Activated CD8-positive, alpha-beta memory T cell treated with anti-CD3 and anti-CD28 coated beads, Interleukin-2, amount 50 U/mL, for 24 hours (primary cell): ENCODE measurements around the gene MVB12A.

Experiments used
- DNase-seq: peaks from one replicate; pipeline ENCODE4 v3.0.0-alpha.2; 2020; ENCODE audit errors: extremely low read depth

Gene MVB12A

DNA sequence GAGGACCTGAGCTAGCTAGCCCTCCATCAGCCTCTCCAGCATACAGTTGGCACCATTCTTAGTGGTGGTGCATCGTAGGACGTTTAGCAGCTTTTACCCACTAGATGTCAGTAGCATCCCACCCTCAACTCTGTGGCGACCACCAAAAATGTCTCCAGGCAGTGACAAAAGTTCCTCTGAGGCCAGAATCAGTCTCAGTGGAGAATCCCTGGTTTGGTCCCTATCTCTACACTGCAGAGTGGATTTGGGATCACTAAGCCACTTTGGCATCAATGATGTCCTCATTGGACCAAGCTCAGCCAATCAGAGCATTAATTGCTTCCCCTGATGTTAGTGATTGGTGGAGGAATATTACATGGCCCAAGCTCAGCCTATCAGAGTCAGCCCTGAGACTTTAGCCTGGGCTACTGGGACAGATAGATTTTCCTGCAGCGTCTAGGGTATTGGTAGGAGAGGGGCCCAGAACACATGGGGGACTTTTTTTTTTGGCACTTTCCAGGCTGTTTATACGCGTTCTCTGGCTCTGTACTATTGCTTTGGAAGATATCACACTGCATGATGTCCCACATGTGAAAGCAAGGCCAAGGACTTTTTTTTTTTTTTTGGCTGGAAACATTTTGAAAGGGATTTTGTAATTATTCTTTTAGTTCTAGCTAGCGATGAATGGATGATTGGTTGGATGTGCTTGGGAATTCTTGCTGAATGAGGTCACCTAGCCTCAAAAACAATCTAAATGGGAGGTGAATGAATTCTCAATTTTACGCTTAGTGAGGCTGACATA lies 21.6 kb downstream of the MVB12A start:
- no peak for DNase-seq

DNA sequence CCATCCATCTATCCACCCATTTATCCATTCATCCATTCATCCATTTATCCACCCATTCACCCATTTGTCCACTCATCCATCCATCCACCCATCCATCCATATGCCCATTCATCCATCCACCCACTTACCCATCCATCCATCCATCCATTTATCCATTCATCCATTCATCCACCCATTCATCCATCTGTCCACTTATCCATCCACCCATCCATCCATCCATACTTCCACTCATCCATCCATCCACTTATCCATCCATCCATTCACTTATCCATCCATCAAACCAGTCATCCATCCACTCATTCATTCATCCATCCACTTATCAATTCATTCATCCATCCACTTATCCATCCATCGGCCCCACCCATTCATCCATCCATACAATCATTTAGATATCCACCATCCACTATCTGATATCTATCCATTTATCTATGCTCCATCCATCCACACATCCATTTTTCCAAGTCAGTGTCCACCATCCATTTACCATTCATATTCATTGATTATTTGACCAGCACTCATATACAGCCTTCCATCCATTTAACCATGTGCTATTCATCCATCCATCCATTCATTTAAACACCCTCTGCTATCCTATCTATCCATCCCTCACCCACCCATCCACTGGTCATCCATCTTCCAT lies 25.8 kb downstream of the MVB12A start:
- DNase-seq = no peak

DNA sequence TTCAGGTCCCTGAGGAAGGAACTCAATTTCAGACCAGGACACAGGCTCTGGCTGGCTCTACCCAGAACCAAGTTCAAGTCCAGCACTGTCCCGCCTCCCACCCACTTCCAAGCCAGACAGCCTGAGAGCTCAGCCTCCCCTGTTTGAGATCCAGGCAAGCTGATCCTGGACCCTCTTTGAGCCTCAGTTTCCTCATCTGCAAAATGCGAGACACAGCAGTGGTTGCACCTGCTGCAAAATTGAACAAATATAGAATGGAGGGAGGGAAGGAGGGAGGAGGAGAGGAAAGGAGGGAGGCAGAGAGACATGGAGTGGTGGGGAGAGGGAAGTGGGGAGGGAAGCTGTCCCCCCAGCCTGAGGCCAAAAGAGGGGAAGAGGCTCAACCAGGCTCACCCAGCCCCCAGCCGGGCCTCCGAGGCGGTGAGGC lies 27.9 kb downstream of the MVB12A start:
- DNase-seq = no peak

DNA sequence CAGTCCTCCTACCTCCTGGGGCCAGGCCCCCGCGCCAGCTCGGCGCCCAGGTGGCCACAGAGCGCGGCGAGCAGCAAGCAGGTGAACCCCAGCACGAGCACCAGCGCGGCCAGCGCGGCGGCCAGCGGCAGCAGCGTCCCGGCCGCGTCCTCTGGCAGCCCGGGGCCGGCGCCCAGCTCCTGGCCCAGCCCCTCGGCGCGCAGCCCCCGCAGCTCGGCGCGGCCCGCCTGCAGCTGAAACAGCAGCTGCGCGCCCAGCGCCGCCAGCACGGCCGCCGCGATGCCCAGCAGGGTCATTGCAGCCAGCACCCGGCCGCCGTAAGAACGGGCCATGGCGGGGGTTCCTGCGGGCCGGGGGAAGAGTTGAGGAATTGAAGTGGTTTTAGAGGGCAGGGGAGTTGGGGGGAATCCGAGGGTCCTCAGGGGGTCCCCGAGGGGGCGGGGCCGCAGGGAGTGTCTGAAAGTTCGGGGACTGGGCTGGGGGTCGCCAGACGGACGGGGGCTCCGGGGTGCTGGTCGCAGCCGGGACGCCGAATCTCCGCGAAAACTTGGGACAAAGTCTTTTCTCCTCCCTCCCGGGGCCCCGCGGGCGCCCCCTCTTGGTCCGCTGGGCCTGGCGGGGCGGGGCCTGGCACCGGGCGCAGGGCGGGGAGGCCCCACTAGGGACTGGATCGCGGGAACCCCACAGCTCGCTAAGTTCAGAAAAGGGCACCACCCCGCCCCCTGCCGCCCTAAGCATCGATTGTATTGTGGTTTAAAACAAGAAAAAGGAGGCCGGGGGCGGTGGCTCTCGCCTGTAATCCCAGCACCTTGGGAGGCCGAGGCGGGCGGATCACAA lies 28.5 kb downstream of the MVB12A start, which contains the start of gene TMEM221:
TSS of gene TMEM221 (minus strand) at position 538 of the 837 bp plus-strand sequence. CDS start at position 332, 206 bp downstream.
- no peak for DNase-seq

- DNase-seq = no peak
Observed at GRCh38 chr19:17450264-17451075, 30.6 kb downstream of the MVB12A start.

- DNase-seq = no peak
Observed at GRCh38 chr19:17451820-17452219, 32.0 kb downstream of the MVB12A start.

DNA sequence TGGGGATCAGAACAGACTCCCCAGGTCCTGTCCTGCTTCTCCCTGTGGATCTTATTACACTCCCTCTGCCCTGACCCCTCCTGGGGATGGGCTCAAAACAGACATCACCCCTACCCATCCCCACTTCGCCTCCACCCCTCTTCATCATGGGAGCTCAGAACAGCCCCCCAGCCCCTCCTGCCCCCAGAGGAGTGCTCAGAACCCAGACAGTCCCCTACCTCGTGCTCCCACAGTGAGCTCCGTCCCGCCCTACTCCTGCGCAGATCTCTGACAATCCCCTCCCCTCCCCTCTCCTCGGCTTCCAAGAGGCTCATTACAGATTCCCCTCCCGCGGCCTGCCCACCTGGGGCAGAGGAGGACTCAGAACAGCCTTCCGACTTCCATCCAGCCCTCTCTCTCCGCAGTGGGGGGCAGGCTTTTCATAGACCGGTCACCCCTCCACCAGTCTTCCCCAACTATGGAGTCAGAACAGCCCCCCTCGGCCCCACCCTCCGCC lies 34.8 kb downstream of the MVB12A start:
- no peak for DNase-seq

DNA sequence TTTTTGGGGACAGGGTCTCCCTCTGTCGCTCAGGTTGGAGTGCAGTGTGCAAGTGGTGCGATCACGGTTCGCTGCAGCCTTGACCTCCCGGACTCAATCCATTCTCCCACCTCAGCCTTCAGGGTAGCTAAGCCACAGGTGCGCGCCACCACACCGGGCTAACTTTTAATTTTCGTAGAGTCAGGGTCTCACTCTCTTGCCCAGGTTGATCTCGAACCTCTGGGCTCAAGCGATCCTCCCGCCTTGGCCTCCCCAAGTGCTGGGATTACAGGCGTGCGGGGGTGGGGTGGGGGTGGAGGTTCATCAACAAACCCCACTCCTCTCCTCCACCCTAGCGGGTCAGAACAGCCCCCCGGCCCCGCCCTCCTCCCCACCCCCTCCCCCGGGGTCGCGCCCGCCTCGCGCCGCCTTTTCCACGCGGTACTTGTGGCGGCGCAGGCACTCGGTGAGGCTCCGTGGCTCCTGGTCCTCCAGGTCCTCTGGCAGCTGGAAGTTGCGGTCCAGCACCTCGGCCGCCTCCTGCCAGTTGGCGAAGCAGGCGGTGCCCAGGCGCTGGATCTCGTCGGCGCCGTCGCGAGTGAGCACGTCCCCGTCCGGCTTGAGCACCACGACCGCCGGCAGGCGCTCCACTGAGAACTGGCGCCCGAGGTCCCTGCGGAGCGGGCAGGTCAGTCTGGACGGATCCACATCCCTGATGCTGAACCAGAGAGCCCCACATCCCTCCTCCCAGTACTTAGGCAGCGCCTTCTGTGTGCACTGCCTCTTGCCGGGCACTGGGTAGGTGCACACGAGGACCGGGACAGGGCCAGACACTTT lies 35.7 kb downstream of the MVB12A start:
- no peak for DNase-seq

DNA sequence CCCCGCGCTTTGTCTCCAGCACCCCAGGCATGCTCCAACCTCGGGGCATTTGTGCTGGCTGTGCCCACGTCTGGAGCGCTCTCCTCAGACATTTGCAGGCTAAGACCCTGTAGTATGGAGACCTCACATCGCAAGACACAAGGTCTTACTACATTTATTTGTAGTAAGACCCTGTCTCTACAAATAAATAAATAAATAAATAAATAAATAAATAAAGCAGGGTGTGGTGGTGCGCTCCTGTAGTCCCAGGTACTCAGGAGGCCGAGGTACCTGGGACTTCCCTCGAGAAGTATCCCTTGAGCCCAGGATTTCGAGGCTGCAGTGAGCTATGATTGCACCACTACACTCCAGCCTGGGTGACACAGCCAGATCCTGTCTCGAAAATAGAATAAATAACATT lies 36.3 kb downstream of the MVB12A start:
- no peak for DNase-seq

GRCh38 chr19:17457616-17458015 lies 37.8 kb downstream of the MVB12A start:
- DNase-seq = no peak

- no peak for DNase-seq
Observed at GRCh38 chr19:17458970-17459369, 39.1 kb downstream of the MVB12A start.

- no peak for DNase-seq
Observed at GRCh38 chr19:17460372-17461230, 40.8 kb downstream of the MVB12A start, which contains the start of gene NXNL1. NXNL1 (minus strand) TSS chr19:17460926; CDS start chr19:17460869, 57 bp downstream.

- DNase-seq = no peak
Observed at GRCh38 chr19:17466487-17466850, 46.6 kb downstream of the MVB12A start.

DNA sequence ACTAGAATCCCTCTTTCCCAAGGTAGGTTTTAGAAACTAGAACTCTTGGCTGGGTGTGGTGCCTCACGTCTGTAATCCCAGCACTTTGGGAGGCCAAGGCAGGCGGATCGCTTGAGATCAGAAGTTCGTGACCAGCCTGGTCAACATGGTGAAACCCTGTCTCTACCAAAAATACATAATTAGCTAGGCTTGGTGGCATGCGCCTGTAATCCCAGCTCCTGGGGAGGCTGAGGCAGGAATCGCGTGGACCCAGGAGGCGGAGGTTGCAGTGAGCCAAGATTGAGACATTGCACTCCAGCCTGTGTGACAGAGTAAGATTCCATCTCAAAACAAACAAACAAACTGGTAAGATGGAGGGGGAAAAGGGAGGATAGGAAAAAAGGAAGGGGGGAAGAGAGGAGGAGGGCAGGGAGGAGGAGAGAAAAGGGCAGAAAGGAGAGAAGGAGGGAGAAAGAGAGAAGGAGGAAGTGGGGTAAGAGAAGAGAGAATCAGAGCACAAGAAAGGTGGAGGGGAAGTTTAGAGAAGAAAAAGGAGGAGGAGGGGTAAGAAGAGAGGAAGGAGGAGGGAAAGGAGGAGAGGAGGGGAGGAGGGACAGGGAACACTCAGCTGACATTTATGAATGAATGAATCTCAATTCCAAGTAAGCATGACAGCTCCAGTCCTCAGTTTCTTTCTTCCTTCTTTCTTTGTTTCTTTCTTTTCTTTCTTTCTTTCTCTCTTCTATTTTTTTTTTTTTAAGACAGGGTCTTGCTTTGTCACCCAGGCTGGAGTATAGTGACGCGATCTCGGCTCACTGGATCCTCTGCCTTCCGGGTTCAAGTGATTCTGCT lies 47.8 kb downstream of the MVB12A start:
- DNase-seq = no peak

GRCh38 chr19:17468302-17469091 lies 48.6 kb downstream of the MVB12A start:
- no peak for DNase-seq

GRCh38 chr19:17469092-17469480 lies 49.2 kb downstream of the MVB12A start:
- no peak for DNase-seq

GRCh38 chr19:17469481-17470067 lies 49.7 kb downstream of the MVB12A start:
- DNase-seq = peak; percentile 79
